H9 (cell line): ENCODE results near the gene MYO1E. TPM values are rescaled to one million over a fixed set of nuclear protein-coding genes. Genes with fewer than 3 reads are reported as not detected.

Experiments
- DNase-seq: peaks from one replicate; pipeline ENCODE4 v3.0.0-alpha.2; 2017
- H2AFZ ChIP-seq: one replicate; pipeline ENCODE4 v1.6.1; 2013; ENCODE audit warnings: mild to moderate bottlenecking, low read length, control low read depth, moderate library complexity
- H2AK5ac ChIP-seq: 2 replicates; pipeline ENCODE4 v1.6.1; 2013; ENCODE audit warnings: low read length, control low read depth, mixed read lengths; ENCODE audit not compliant: insufficient read length
- H2BK120ac ChIP-seq: one replicate; pipeline ENCODE4 v1.6.1; 2013; ENCODE audit warnings: low read depth, mild to moderate bottlenecking, low read length, control low read depth, inconsistent platforms; ENCODE audit not compliant: poor library complexity, severe bottlenecking
- H2BK12ac ChIP-seq: 2 replicates; pipeline ENCODE4 v1.6.1; 2013; ENCODE audit warnings: low read length, control low read depth, mixed read lengths, low read depth; ENCODE audit not compliant: insufficient read length
- H2BK15ac ChIP-seq: 2 replicates; pipeline ENCODE4 v1.6.1; 2013; ENCODE audit warnings: low read depth, low read length, control low read depth
- H2BK20ac ChIP-seq: one replicate; pipeline ENCODE4 v1.6.1; 2013; ENCODE audit warnings: low read depth, mild to moderate bottlenecking, low read length, control low read depth, inconsistent platforms; ENCODE audit not compliant: poor library complexity, severe bottlenecking
- H2BK5ac ChIP-seq: 2 replicates; pipeline ENCODE4 v1.6.1; 2013; ENCODE audit warnings: low read length, control low read depth, mixed read lengths; ENCODE audit not compliant: insufficient read length
- H3K14ac ChIP-seq: 2 replicates; pipeline ENCODE4 v1.6.1; 2013; ENCODE audit warnings: low read length, control low read depth; ENCODE audit not compliant: insufficient read depth
- H3K18ac ChIP-seq: 2 replicates; pipeline ENCODE4 v1.6.1; 2013; ENCODE audit warnings: low read depth, mild to moderate bottlenecking, mixed read lengths, low read length, control low read depth; ENCODE audit not compliant: insufficient read length
- H3K23ac ChIP-seq: 2 replicates; pipeline ENCODE4 v1.6.1; 2013; ENCODE audit warnings: low read length, control low read depth, mixed read lengths, low read depth; ENCODE audit not compliant: insufficient read length
- H3K23me2 ChIP-seq: 2 replicates; pipeline ENCODE4 v1.6.1; 2013; ENCODE audit warnings: low read depth, mild to moderate bottlenecking, mixed read lengths, low read length, control low read depth; ENCODE audit not compliant: insufficient read length, poor library complexity, severe bottlenecking
- H3K27ac ChIP-seq: 2 replicates; pipeline ENCODE4 v1.5.1; 2013; ENCODE audit warnings: low read length, control low read depth, mixed read lengths, low read depth; ENCODE audit not compliant: insufficient read length
- H3K27me3 ChIP-seq: 2 replicates; pipeline ENCODE4 v1.6.1; 2013; ENCODE audit warnings: low read length, control low read depth, inconsistent platforms; ENCODE audit not compliant: insufficient read depth
- H3K4ac ChIP-seq: 2 replicates; pipeline ENCODE4 v1.6.1; 2013; ENCODE audit warnings: low read depth, mild to moderate bottlenecking, control low read depth, inconsistent platforms, low read length, moderate library complexity
- H3K4me1 ChIP-seq: 2 replicates; pipeline ENCODE4 v1.6.1; 2013; ENCODE audit warnings: low read length, control low read depth, inconsistent platforms; ENCODE audit not compliant: insufficient read depth
- H3K4me2 ChIP-seq: 2 replicates; pipeline ENCODE4 v1.6.1; 2013; ENCODE audit warnings: low read length, control low read depth, mixed read lengths; ENCODE audit not compliant: insufficient read length, insufficient read depth
- H3K56ac ChIP-seq: 2 replicates; pipeline ENCODE4 v1.6.1; 2013; ENCODE audit warnings: low read depth, mild to moderate bottlenecking, mixed read lengths, low read length, control low read depth; ENCODE audit not compliant: insufficient read length
- H3K79me1 ChIP-seq: 2 replicates; pipeline ENCODE4 v1.6.1; 2013; ENCODE audit warnings: low read depth, mild to moderate bottlenecking, moderate library complexity, low read length, control low read depth, inconsistent platforms; ENCODE audit not compliant: insufficient read depth, poor library complexity, severe bottlenecking
- H3K79me2 ChIP-seq: 2 replicates; pipeline ENCODE4 v1.6.1; 2013; ENCODE audit warnings: low read length, control low read depth, inconsistent platforms; ENCODE audit not compliant: insufficient read depth
- H3K9ac ChIP-seq: 2 replicates; pipeline ENCODE4 v1.6.1; 2013; ENCODE audit warnings: low read length, control low read depth, mixed read lengths; ENCODE audit not compliant: insufficient read length; ENCODE audit errors: extremely low read depth
- H3K9me3 ChIP-seq: one replicate; pipeline ENCODE4 v1.6.1; 2013; ENCODE audit warnings: low read depth, low read length, inconsistent platforms; ENCODE audit not compliant: control insufficient read depth
- H3T11ph ChIP-seq: one replicate; pipeline ENCODE4 v1.6.1; 2013; ENCODE audit warnings: mild to moderate bottlenecking, low read length, control low read depth, inconsistent platforms
- H4K20me1 ChIP-seq: one replicate; pipeline ENCODE4 v1.6.1; 2013; ENCODE audit not compliant: control insufficient read depth, insufficient read length, insufficient read depth
- H4K5ac ChIP-seq: 2 replicates; pipeline ENCODE4 v1.6.1; 2013; ENCODE audit warnings: low read depth, mild to moderate bottlenecking, mixed read lengths, low read length, control low read depth; ENCODE audit not compliant: insufficient read length
- H4K8ac ChIP-seq: replicated peaks from 2 replicates; pipeline ENCODE4 v1.6.1; 2013; ENCODE audit warnings: low read length, control low read depth, mixed read lengths, low read depth; ENCODE audit not compliant: insufficient read length
- H4K91ac ChIP-seq: 2 replicates; pipeline ENCODE4 v1.6.1; 2013; ENCODE audit warnings: low read depth, mild to moderate bottlenecking, moderate library complexity, mixed read lengths, low read length, control low read depth; ENCODE audit not compliant: insufficient read length
- H3K27ac Mint-ChIP-seq, 3 experiments: 2 replicates in 2 of 3; 3 replicates in 1 of 3; pipeline ENCODE4 v1.8.0; 2020 to 2021; ENCODE audit warnings: mixed read lengths in 3 of 3, mild to moderate bottlenecking in 1 of 3, moderate library complexity in 1 of 3
- H3K27me3 Mint-ChIP-seq: 2 replicates; pipeline ENCODE4 v1.8.0; 2021; ENCODE audit warnings: low read depth, mild to moderate bottlenecking, moderate library complexity, mixed read lengths
- H3K36me3 Mint-ChIP-seq, 3 experiments: 2 replicates in 2 of 3; 3 replicates in 1 of 3; pipeline ENCODE4 v1.8.0; 2020 to 2021; ENCODE audit warnings: low read depth in 3 of 3, mixed read lengths in 3 of 3; ENCODE audit not compliant: insufficient read depth in 1 of 3
- H3K4me1 Mint-ChIP-seq, 2 experiments: 2 replicates each; pipeline ENCODE4 v1.8.0; 2020; ENCODE audit warnings: mixed read lengths in 2 of 2
- H3K4me3 Mint-ChIP-seq, 2 experiments: 2 replicates in 1 of 2; 3 replicates in 1 of 2; pipeline ENCODE4 v1.8.0; 2020 to 2021; ENCODE audit warnings: mild to moderate bottlenecking in 2 of 2, mixed read lengths in 2 of 2, moderate library complexity in 1 of 2
- H3K9me3 Mint-ChIP-seq, 2 experiments: 2 replicates in 1 of 2; 3 replicates in 1 of 2; pipeline ENCODE4 v1.8.0; 2020; ENCODE audit warnings: mild to moderate bottlenecking in 2 of 2, mixed read lengths in 2 of 2, moderate library complexity in 1 of 2
- CTCF ChIP-seq: fragments of 200-600 bp; sonication (generic); conservative IDR thresholded peaks from 3 replicates; pipeline ENCODE4 v1.8.0; 2021; ENCODE audit warnings: antibody characterized with exemption, mild to moderate bottlenecking
- WGBS: extraction: QIAGEN DNeasy Blood & Tissue Kit; methylation state at CpG from one replicate; pipeline ENCODE4 v1.1.7; 2013; ENCODE audit warnings: missing lambda C conversion rate, low lambda C conversion rate, mixed read lengths; ENCODE audit not compliant: insufficient read length; ENCODE audit errors: extremely low coverage; 5-methylcytosine and 5-hydroxymethylcytosine counted together
- total RNA-seq: library from RNA; stranded (reverse); gene quantifications from 2 replicates; pipeline ENCODE4 v1.2.1, GENCODE V29; 2021

The MYO1E gene
- total RNA-seq, 1 experiment from 2014 or later = 235 TPM

GRCh38 chr15:59180945-59181600, 191.6 kb downstream of the MYO1E start:
- peaks cover 2 to 9% of the 10 kb centered on the region in 2 experiments; a peak in 3 of 5 replicates for H3K9me3 Mint-ChIP-seq
- no peaks in the 10 kb centered on the region for H3K4me1 ChIP-seq
- no peak overlapping the region for H3K9ac ChIP-seq
- H3K4me1 Mint-ChIP-seq = no peaks in the 10 kb centered on the region
- no peaks in the 10 kb centered on the region for H3K27me3 ChIP-seq
- no CpG with 5 or more reads among the region's 5 CpGs for WGBS
- no peak overlapping the region for H2AK5ac ChIP-seq
- H3K23me2 ChIP-seq = no peaks in the 10 kb centered on the region
- peaks cover 5% of the 10 kb centered on the region for H3K9me3 ChIP-seq
- H3K79me2 ChIP-seq = no peaks in the 10 kb centered on the region
- no peak overlapping the region for H3K23ac ChIP-seq
- H3K56ac ChIP-seq = no peak overlapping the region
- no peak overlapping the region for H3K4ac ChIP-seq
- no peak overlapping the region for H4K8ac ChIP-seq
- H4K20me1 ChIP-seq = no peaks in the 10 kb centered on the region
- no peak overlapping the region; a peak in 1 of 5 replicates for H3K4me3 Mint-ChIP-seq
- no peak overlapping the region for H2BK5ac ChIP-seq
- H2BK12ac ChIP-seq = no peak overlapping the region
- no peaks in the 10 kb centered on the region for H3K79me1 ChIP-seq
- H3K27ac ChIP-seq = no peak overlapping the region
- H4K91ac ChIP-seq = no peak overlapping the region
- no peak overlapping the region for H2BK15ac ChIP-seq
- no peak overlapping the region for H3K14ac ChIP-seq
- no peak overlapping the region for H2BK20ac ChIP-seq
- no peak overlapping the region for H2AFZ ChIP-seq
- DNase-seq = no peak
- no peak overlapping the region for H3T11ph ChIP-seq
- H2BK120ac ChIP-seq = no peak overlapping the region
- H4K5ac ChIP-seq = no peak overlapping the region
- no peak for TF ChIP-seq CTCF
- H3K36me3 Mint-ChIP-seq = peaks cover 31 to 82% (median 62%) of the 10 kb centered on the region in 3 experiments; a peak in 6 of 7 replicates
- no peak overlapping the region for H3K18ac ChIP-seq
- H3K27ac Mint-ChIP-seq = peak overlapping the region in 2 of 3 experiments; percentile 11 to 75; a peak in 2 of 7 replicates
- H3K4me2 ChIP-seq = no peak overlapping the region
- no peaks in the 10 kb centered on the region for H3K27me3 Mint-ChIP-seq
